Measurements from ENCODE around the gene DNAH2. TPM values are rescaled to one million over a fixed set of nuclear protein-coding genes. Genes with fewer than 3 reads are reported as not detected.
A peak's percentile ranks its signal among the peaks of the same experiment; 100 is the strongest.

DNAH2 gene, protein sequence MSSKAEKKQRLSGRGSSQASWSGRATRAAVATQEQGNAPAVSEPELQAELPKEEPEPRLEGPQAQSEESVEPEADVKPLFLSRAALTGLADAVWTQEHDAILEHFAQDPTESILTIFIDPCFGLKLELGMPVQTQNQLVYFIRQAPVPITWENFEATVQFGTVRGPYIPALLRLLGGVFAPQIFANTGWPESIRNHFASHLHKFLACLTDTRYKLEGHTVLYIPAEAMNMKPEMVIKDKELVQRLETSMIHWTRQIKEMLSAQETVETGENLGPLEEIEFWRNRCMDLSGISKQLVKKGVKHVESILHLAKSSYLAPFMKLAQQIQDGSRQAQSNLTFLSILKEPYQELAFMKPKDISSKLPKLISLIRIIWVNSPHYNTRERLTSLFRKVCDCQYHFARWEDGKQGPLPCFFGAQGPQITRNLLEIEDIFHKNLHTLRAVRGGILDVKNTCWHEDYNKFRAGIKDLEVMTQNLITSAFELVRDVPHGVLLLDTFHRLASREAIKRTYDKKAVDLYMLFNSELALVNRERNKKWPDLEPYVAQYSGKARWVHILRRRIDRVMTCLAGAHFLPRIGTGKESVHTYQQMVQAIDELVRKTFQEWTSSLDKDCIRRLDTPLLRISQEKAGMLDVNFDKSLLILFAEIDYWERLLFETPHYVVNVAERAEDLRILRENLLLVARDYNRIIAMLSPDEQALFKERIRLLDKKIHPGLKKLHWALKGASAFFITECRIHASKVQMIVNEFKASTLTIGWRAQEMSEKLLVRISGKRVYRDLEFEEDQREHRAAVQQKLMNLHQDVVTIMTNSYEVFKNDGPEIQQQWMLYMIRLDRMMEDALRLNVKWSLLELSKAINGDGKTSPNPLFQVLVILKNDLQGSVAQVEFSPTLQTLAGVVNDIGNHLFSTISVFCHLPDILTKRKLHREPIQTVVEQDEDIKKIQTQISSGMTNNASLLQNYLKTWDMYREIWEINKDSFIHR (N-terminal part only)
- 0.10 TPM for total RNA-seq

DNA sequence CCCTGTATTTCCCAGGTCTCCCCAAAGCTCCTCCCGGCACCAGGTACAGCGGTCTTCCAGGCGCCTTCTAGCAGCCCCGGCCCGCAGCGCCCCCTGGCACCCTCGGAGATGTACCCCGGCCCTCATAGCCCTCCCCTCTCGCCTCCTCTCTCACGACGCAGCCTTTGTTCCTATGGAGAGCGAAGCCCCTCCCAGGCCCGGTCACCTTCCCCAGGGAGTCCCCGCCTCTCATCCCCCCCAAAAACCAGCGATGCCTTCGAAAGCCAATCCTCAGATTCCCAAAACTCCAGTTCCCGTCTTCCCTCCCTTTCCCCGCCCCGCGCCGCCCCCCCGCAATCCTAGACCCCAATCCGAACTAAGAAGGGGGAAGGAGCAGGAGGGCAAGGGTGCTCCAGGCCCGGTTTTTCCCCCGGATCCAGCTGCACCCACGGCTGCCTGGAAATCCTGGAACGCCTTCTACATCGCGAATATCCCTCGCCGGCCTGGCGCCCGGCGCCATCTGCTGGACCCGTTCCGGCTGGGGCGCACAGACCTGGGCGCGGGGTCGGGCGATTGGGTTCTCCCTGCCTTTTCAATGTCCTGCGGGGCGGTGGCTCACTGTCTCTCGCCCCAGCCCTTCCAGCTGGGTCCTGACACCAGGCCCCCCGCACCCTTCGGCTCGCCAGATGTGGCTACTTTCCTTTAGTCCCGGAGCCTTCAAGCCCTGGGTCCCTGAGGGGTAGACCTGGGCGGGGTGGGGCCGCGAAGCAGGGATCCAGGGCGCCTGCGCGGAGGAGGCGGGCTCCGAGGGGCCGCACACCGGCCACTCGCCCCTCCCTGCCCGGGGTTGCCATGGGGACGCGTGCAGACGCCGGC, at the start of gene DNAH2:
Gene DNAH2, plus strand, starts transcription at position 844 of the 855 bp plus-strand sequence. CDS start 1,991 bp downstream, outside the sequence.
- DNase-seq = peak; percentile 83

DNA sequence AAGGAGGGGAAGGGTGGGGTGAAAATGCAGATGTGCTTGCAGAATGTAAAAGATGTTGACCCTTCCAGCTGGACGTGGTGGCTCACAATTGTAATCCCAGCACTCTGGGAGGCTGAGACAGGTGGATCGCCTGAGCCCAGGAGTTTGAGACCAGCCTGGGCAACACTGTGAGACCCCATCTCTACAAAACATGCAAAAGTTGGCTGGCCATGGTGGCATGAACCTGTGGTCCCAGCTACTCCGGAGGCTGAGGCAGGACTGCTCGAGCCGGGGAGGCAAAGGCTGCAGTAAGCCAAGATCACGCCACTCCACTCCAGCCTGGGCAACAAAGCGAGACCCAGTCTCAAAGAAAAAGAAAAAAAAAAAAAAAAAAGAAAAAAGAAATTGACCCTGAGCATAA, 49.1 kb upstream of the DNAH2 start:
- DNase-seq = no peak

DNA sequence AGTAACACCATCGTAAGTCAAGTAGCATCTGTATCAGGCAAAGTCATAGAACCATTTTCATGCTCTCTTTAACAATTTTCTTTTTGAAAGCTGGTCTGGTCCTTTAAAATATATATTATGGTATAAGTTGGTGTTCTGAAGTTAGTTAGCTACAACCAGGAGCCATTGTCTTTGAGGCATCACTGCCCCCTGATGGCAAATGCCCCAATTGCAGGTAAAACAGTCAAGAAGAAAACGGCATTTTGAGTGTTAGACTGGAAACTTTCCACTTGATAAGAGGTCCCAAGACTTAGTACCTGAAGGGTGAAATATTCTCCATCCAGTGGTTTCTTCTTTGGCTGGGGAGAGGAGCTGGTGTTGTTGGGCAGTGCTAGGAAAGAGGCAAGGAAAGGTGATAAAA, 44.3 kb upstream of the DNAH2 start:
- no peak for DNase-seq

DNA sequence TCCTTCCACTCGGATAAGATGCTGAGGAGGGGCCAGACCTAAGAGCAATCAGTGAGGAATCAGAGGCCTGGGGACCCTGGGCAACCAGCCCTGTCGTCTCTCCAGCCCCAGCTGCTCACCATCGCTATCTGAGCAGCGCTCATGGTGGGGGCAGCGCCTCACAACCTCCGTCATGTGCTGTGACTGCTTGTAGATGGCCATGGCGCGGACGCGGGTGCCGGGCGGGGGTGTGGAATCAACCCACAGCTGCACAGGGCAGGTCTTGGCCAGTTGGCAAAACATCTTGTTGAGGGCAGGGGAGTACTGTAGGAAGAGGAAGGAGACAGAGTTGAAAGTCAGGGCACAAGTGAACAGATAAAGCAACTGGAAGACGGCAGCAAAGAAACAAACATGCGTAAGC, 42.6 kb upstream of the DNAH2 start:
- DNase-seq = no peak

DNA sequence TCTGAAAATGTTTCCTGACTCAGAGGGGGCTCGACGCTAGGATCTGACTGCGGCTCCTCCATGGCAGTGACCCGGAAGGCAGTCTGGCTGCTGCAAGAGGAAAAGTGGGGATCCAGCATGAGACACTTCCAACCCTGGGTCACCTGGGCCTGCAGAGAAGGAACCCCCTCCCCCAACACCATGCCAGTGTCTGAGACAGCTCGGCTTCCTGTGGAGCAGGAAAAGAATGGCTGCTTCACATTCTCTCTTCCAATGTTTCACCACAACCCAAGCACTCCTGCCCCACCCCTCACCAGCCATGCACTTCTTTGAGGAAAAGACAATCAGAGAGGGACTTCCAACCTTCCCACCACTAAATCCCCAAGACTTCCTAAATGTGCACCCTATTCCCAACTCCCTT, 41.0 kb upstream of the DNAH2 start:
- no peak for DNase-seq

DNA sequence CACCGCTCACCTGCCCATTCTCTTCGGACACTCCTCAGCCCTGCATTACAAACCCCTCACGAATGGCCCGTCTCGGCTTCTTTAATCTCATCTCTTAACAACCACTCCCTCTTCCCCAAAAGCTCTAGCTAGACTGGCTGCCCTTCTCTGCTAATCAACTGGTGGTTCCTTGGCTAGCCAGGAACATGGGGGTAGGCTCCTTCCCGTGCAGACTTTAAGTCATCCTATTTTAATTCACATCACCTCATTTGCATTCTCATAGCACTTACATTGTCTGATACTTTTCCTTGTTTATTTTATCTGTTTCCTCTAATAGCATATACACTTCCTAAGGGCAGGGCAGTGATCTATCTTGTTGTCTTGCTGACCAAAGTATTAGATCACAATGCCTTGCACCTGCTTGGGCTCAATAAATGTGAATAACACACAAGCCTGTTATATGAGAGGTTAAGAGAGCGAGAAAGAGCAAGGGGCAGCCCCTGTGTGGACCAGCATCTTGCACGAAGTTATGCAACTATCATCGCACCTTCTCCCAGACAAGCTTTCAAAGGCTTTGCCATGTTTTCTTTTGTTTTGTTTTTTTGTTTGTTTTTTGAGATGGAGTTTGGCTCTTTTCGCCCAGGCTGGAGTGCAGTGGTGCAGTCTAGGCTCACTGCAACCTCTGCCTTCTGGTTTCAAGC, 40.0 kb upstream of the DNAH2 start:
- no peak for DNase-seq

DNA sequence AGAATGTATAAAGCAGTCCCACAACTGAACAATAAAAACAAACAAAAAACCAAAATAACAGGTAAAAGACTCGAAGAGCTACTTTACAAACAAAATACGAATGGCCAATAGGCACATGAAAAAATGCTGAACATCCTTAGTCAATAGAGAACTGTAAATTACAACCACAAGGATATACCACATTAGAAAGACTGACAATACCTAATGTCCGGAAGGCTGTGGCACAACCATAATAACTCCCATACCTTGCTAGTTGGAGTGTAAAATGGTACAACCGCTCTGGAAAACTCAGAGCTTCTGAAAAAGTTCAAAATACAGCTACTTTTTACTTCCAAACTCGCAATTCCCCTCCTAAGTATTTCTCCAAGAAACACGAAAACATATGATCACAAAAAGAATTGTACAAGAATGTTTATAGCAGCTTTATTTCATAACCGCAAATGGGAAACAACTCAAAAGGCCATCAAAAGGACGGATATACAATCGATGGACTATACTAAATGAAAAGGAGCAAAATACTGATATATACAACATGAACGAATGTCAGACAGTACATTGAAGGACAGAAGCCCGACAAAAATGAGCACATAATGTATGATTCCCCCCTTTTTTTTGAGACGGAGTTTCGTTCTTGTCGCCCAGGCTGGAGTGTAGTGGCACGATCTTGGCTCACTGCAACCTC, 32.6 kb upstream of the DNAH2 start:
- DNase-seq = no peak

DNA sequence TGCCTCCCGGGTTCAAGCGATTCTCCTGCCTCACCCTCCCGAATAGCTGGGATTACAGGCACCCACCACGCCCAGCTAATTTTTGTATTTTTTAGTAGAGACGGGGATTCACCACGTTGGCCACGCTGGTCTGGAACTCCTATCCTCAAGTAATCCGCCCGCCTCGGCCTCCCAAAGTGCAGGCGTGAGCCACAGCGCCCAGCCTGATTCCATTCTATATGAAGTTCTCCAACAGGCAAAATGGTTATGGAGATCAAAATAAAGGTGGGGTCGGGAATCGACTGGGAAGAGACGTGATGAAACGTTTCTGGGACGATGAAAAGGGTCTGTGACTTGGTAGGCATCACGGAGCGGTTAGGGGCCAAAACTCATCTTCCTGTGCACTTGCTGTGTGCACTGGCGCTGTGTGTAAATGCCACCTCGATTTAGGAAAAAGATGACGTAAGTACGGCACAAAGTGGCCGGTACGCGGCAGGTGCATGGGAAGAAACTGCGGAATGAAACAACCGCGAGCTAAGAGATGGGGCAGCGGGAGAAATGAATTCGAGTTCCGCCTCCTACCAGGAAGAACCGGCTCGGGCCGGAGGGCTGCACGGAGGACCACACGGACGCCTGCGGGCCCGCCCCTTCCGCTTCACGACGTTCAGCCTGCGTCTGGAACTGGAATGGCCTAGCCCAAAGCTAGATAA, 31.9 kb upstream of the DNAH2 start:
- DNase-seq = peak; percentile 98

DNA sequence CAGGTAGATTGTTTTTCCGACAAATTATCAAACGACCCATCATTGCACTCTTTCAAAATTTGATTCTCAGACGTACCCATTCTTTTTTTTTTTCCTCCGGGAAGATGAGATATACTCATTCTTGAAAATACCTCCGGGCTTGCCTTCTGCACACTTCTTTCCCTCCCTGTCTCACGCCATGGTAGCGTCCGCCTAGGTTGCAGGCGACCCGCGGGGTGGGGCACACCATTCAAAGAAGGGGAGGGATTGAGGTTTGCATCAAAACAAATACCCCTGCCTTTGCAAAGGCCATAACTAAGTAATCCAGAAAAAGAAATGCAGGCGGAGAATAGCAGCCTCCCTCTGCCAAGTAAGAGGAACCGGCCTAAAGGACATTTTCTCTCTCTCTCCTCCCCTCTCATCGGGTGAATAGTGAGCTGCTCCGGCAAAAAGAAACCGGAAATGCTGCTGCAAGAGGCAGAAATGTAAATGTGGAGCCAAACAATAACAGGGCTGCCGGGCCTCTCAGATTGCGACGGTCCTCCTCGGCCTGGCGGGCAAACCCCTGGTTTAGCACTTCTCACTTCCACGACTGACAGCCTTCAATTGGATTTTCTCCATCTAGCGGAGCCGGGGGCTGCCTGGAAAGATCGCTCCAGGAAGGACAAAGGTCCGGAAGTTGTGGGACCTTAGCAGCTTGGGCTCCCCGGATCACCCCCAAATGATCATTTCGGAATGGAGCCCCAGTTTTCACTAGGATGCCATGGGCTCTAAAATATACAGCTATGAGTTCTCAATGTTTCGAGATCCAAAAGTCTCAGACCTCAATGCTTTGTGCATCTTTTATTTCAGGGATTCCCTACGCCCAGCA, 31.1 kb upstream of the DNAH2 start:
- peak; percentile 98 for DNase-seq

DNA sequence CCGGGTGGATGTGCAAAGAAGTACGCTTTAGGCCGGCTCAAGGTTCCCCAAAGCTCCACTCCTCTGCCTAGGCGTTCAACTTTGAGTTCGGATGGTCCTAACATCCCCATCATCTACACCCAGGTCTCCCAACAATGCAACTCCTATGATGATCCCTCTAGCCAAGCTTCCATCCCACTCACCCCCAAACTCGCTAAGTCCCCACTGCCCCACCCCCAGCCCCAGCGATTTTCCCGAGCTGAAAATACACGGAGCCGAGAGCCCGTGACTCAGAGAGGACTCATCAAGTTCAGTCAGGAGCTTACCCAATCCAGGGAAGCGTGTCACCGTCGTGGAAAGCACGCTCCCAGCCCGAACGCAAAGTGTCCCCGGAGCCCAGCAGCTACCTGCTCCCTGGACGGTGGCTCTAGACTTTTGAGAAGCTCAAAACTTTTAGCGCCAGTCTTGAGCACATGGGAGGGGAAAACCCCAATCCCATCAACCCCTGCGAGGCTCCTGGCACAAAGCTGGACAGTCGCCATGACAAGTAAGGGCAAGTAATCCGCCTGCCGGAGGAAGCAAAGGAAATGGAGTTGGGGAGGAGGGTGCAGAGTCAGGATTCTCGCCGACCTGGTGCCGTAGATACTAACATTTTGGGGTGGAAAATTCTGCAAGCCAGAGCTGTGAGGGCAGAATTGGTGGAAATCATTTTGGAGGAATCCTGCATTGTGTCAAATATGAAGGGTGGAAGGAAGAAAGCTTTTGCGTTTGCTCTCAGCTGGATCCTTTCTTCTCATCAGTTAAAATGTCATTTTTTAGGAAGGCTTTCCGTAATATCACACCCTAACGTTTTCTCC, 30.3 kb upstream of the DNAH2 start, which contains the start of gene TP53:
Gene TP53, minus strand, starts transcription at position 419 of the 836 bp plus-strand sequence. CDS start 10,896 bp downstream, outside the sequence.
- DNase-seq = peak; percentile 90

DNA sequence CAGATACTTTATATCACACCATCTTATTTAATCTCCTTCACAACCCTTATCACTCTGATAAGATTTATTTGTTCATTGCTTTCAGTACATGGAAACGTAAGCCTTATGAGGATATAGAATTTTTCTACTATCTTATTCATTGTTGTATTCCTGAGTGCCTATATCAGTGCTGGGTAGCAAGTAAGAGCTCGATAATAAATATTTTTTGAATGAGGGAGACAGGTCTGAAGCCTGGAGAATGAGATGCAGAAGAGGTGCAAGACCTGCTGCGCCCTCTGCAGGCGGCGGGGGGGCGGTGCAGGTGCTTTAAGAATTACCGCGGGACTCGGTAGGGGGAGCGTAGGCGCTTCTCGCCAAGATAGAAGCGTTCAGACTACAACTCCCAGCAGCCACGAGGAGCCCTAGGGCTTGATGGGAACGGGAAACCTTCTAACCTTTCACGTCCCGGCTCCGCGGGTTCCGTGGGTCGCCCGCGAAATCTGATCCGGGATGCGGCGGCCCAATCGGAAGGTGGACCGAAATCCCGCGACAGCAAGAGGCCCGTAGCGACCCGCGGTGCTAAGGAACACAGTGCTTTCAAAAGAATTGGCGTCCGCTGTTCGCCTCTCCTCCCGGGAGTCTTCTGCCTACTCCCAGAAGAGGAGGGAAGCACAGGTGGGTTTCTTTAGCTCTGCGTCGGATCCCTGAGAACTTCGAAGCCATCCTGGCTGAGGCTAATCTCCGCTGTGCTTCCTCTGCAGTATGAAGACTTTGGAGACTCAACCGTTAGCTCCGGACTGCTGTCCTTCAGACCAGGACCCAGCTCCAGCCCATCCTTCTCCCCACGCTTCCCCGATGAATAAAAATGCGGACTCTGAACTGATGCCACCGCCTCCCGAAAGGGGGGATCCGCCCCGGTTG, 29.4 kb upstream of the DNAH2 start, which contains the start of gene WRAP53:
Gene WRAP53, plus strand, starts transcription at position 570 of the 900 bp plus-strand sequence. Its CDS starts 172 bp downstream, at position 742.
- DNase-seq = peak; percentile 99

DNA sequence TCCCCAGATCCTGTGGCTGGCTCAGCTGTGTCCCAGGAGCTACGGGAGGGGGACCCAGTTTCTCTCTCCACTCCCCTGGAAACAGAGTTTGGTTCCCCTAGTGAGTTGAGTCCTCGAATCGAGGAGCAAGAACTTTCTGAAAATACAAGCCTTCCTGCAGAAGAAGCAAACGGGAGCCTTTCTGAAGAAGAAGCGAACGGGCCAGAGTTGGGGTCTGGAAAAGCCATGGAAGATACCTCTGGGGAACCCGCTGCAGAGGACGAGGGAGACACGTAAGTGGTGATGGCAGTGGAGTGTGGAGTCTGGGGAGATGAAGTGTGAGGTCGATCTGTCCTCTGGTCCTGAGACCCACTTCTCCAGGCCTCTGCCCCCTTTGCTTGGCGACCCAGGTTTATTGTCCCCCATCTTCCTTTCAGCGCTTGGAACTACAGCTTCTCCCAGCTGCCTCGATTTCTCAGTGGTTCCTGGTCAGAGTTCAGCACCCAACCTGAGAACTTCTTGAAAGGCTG, 28.7 kb upstream of the DNAH2 start:
- no peak for DNase-seq

DNA sequence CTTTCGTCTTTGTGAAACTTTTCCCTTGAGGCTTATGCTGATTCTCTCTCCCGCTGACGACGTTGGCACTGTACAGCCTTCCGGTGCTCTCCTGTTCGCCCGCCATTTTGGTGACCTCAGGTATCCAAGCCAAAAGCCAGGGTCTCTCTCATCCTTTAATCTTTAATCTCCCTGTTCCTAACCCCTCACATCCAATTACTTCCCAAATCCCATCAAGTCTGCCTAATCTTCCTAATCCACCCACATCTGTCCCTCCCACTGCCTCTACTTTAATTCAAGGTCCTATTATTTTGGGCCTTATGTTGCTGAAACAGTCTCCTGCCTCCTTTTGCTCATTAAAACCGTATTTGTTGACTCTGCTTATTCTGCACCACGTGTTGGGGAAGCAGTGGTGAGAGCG, 22.0 kb upstream of the DNAH2 start:
- no peak for DNase-seq

DNA sequence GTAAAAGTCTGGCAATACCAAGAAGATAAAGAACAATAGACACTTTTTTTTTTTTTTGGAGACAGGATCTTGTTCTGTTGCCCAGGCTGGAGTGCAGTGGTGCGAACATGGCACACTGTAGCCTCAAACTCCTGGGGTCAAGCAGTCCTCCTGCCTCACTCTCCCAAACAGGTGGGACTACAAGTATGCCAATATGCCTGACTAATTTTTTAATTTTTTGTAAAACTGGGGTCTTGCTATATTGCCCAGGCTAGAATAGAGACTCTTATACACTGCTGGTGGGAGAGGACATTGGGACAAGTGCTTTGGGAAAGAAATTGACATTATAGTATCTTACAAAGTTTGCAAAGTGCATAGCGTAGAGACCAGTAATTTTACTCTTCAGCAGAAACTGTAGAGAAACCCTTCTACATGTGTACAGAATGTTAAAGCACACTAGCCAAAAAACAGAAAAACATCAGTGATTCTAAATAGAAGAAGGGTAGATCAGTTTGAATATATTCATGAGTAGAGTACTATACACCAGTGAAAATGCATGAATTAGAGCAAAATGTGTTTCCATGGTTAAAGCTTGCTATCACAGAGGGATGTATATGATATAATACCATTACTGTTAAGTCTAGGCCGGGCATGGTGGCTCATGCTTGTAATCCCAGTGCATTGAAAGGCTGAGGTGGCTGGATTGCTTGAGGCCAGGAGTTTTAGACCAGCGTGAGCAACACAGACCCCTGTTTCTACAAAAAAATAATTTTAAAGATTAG, 19.5 kb upstream of the DNAH2 start:
- DNase-seq = no peak

DNA sequence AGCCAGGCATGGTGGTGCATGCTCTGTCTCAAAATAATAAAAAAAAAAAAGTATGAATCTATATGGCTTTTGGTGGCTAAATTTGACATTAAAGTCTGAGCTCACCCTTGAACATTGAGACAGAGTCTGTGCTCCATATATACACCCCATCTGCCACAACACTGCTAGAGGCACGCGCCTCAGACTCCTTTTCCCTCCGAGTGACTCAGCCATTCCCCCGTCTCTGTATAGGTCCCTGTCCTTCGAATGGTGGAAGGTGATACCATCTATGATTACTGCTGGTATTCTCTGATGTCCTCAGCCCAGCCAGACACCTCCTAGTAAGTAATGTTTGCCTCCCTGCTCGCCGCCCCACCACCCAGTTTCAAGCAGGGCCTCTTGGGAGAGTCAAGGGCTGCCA, 17.0 kb upstream of the DNAH2 start:
- DNase-seq = no peak

DNA sequence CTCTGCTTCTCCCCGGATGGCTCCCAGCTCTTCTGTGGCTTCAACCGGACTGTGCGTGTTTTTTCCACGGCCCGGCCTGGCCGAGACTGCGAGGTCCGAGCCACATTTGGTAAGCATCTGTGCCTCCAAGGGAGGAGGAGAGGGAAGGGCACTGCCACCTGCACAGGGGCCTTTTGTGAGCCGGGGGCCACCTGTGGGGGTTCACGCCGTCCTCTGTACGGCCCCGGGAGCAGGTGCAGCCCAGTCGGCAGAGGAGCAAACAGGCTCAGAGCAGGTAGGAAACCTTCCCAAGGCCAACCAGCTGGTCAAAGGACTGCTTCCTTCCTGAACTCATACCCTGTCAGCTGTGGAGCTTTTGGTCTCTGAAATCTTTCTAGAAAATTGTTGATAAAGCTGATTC, 15.9 kb upstream of the DNAH2 start:
- no peak for DNase-seq
